Keratinocyte (primary cell): ENCODE results near the gene RAPGEF4.

Source experiments
- CTCF ChIP-seq, 3 experiments: IDR thresholded peaks in 1 of 3; conservative IDR thresholded peaks in 1 of 3; optimal IDR thresholded peaks in 1 of 3; 2 replicates in 2 of 3; 3 replicates in 1 of 3; pipeline versions ENCODE3 to v1.5.1; 2011; ENCODE audit warnings: low read length in 3 of 3, mild to moderate bottlenecking in 3 of 3, moderate library complexity in 2 of 3, control low read depth in 1 of 3, inconsistent platforms in 1 of 3; ENCODE audit not compliant: insufficient read depth in 2 of 3; ENCODE audit errors: extremely low read depth in 1 of 3
- EZH2 ChIP-seq: IDR thresholded peaks from one replicate; pipeline ENCODE4 v1.6.1; 2012; ENCODE audit warnings: inconsistent platforms, mild to moderate bottlenecking, low read length, moderate library complexity

DNA sequence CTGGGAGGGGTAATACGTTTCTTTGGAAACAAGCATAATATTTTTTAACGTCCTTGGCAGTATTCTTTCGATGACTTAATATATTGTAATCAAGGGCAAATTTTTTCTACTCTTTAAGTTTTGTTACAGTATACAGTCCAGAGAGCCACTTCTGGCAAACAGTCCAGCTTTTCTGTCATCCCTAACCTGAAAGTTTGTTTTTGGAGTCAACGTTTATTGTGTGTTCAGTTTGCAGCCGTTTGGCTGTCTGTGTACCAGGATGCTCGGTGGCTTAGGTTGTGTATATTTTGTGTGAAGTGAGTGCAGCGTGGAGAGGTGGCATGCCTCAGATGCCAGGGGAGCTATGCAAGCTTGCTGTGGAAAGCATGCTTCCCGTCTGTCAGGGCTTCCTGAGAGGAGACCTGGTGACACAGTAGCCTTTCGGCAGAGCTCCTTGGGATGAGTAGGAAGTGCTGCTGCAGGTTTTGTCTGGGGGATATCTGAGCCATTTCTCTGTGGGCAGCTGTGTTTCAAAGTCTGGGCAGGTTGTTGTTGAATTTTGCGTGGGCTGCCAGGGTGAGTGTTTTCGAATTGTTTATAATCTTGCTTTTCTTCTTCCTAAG, 354.7 kb downstream of the RAPGEF4 start:
- TF ChIP-seq CTCF (optimal IDR thresholded peaks at IDR 0.05 in 1 of 3, IDR thresholded peaks at IDR 0.05 in 1 of 3, conservative IDR thresholded peaks at IDR 0.05 in 1 of 3; ENCODE audit: extremely low read depth in 1 of 3, insufficient read depth in 2 of 3, low read length in 3 of 3) (no peak), EZH2 (no peak)
